HG03442 (cell line): ENCODE data around the gene HOXD8.

Source experiments
- ATAC-seq: cut with Tn5 transposase; IDR thresholded peaks from one replicate; pipeline ENCODE4 v1.9.1; 2021; ENCODE audit warnings: mild to moderate bottlenecking, moderate library complexity; ENCODE audit not compliant: unreplicated experiment

HOXD8 gene

GRCh38 chr2:176171351-176172006 lies 42.0 kb downstream of the HOXD8 start:
- ATAC-seq = no peak

- no peak for ATAC-seq
Measured at GRCh38 chr2:176172007-176172894, 42.7 kb downstream of the HOXD8 start.

- no peak for ATAC-seq
Measured at GRCh38 chr2:176172895-176173566, 43.5 kb downstream of the HOXD8 start.

- no peak for ATAC-seq
Measured at GRCh38 chr2:176173567-176174381, 44.3 kb downstream of the HOXD8 start.

GRCh38 chr2:176174382-176174823 lies 44.9 kb downstream of the HOXD8 start:
- no peak for ATAC-seq

GRCh38 chr2:176174824-176175708 lies 45.6 kb downstream of the HOXD8 start:
- ATAC-seq = no peak

GRCh38 chr2:176175709-176176607 lies 46.5 kb downstream of the HOXD8 start:
- ATAC-seq = no peak

GRCh38 chr2:176177580-176178037 lies 48.1 kb downstream of the HOXD8 start:
- no peak for ATAC-seq

GRCh38 chr2:176178038-176178756 lies 48.7 kb downstream of the HOXD8 start:
- ATAC-seq = no peak

GRCh38 chr2:176178757-176179295 lies 49.3 kb downstream of the HOXD8 start:
- no peak for ATAC-seq

GRCh38 chr2:176181551-176181950 lies 52.0 kb downstream of the HOXD8 start:
- no peak for ATAC-seq
